GM18526 (cell line): ENCODE measurements around the gene PNLDC1.

Source experiments
- POLR2A ChIP-seq: IDR thresholded peaks from 3 replicates; pipeline ENCODE4 v1.6.1; 2011; ENCODE audit not compliant: insufficient read length; ENCODE audit errors: extremely low read depth

Gene PNLDC1, protein sequence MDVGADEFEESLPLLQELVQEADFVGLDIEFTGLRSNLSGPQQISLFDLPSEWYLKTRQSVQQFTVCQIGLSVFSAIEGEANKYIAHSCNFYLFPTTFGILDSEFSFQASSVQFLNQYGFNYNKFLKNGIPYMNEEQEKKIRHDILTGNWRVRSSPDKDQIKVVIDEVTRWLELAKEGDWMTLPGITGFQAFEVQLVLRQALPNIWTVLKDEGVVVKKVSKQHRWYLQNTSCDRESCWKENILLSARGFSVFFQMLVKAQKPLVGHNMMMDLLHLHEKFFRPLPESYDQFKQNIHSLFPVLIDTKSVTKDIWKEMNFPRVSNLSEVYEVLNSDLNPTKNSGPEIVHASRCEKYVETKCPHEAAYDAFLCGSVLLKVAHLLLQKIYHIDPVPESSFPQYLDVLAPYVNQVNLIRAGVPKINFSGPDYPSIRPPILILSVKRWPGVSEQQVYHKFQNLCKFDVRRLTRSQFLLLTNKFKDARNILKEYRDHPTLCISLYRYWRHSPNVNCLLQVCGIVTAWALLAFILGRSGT

DNA sequence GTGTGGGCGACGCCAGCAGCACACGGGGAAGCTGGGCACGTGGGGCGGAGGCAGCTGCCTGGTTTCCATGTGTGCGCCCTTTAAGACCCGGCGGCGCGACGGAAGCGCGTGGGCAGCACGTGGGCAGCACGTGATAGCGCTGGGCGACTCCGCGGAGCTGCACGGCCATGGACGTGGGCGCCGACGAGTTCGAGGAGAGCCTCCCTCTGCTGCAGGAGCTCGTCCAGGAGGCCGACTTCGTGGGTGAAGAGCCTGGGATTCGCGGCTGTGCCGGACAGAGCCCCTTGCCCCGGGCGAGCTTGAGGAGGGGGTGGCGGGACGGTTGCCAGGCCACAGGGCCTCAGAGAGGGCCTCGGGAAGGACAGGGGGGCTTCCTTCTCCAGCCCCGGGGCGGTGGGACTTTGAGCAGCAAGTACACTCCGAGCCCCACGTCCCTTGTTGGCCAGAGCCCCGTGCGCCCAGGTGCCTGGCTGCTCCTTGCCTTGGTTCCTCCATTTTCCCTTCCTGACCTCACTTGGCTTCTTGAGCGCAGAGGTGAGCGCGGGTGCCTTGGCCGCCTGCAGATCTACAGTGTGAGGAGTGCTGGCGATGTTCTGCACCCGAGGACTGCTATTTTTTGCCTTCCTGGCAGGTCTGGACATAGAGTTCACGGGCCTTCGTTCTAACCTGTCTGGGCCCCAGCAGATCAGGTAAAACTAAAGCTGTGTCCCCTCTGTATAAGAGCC, at the start of gene PNLDC1:
Gene PNLDC1 (plus strand): TSS at position 136 of the 725 bp plus-strand sequence. CDS start 32 bp downstream, at position 168.
- TF ChIP-seq POLR2A: no peak

DNA sequence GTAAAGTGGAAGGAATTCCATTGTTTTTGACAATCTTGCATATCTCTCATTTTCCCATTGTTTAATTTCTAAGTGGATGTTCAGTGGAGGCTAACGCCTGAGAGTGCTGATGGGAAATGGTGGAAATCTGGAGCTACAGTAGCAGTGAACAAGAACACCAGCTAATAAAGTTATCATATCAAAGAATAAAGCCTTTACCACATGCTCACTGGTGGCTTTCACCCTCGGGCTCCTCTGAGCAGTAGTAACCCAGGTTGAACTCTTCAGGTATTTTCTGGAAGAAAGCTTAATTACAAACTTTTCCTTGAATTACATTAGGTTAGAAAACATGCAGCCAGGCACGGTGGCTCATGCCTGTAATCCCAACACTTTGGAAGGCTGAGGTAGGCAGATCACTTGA, 48.6 kb upstream of the PNLDC1 start:
- no peak for TF ChIP-seq POLR2A

GRCh38 chr6:159753081-159753872, 46.8 kb upstream of the PNLDC1 start:
- TF ChIP-seq POLR2A: no peak

- no peak for TF ChIP-seq POLR2A
Observed at GRCh38 chr6:159754401-159754800, 45.7 kb upstream of the PNLDC1 start.

DNA sequence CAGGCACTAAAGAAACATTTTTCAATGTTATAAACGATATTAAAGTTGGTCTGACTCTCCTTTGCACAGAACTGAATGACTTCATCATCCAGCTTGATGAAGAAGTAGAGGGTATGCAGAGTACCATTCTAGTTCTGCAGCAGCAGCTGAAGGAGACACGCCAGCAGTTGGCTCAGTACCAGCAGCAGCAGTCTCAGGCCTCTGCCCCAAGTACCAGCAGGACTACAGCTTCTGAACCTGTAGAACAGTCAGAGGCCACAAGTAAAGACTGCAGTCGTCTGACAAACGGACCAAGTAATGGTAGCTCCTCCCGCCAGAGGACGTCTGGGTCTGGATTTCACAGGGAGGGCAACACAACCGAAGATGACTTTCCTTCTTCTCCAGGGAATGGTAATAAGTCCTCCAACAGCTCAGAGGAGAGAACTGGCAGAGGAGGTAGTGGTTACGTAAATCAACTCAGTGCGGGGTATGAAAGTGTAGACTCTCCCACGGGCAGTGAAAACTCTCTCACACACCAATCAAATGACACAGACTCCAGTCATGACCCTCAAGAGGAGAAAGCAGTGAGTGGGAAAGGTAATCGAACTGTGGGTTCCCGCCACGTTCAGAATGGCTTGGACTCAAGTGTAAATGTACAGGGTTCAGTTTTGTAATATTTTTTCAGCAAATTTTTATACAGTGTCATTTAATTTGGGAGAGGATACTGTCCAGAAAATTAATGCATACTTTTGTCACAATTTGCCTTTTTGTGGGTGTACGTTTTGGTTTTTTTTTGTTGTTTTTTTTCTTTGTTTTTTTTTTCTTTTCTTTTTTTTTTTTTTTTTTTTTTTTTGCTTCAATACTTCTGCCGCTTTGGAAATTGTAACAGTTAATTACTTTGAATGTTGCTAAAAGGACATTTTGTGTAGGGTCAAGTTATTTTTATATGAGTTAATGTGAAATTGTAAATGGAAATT, 44.8 kb upstream of the PNLDC1 start:
- TF ChIP-seq POLR2A: no peak

- TF ChIP-seq POLR2A: no peak
Observed at GRCh38 chr6:159756508-159756907, 43.6 kb upstream of the PNLDC1 start.

DNA sequence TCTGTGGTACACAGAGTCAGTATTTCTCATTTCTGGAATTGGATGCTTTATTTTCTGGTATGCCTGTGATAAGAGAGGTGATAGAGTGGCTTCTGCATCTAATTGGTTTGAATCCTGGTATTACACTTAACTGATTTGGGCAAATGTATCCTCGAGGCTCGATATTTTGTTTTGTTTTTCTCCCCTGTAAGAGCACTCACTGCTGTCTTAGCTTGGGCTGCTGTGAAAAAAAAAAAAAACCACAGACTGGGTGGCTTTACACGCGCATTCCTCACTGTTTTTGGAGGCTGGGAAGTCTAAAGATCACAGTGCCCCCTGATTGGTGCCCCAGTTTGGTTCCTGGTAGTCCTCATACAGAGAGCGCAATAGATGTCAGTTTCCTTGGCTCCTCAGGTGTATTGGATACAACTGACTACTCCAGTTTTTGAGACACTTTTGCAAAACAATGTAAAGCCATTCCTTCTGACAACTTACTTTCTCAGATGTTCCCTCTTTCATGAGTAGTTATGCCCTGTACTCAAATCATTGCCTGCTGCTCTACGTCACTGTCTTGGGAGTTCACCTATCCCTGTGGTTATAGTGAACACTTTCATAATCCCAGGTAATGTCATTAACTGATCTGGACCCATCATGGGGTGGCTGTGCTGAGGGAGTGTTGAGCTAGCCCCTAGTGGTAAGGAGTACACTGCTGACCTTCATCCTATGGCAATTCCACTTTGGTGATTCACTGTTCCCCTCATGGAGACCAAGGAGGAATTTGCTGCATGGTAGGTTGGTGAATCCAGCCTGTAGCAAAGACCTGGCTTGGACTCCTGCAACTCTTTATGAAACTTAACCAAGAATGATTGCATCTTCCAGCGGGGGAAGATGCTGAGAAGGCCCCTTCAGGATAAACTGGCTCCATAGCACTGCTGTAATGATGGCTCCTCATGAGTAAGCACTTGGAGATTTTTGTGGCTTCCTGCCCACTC, 41.8 kb upstream of the PNLDC1 start:
- no peak for TF ChIP-seq POLR2A

DNA sequence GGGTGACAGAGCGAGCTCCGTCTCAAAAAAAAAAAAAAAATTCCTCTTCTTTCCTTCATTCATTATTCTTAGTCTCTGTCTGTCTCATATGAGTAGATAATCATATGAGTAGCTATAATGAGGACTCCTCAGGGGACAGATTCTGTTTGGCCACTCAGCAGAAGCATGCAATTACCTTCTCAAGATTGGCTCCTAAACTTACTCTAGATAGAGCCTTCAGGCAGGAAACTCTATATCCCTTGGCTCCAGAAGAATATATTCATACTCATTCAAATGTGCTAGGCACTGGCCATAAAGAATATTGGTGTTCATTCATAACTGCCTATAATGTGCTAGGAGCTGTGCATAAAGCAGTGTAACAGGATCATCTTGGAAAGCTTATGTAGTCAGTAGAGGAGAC, 40.4 kb upstream of the PNLDC1 start:
- TF ChIP-seq POLR2A: no peak

GRCh38 chr6:159760602-159761057, 39.4 kb upstream of the PNLDC1 start:
- no peak for TF ChIP-seq POLR2A

DNA sequence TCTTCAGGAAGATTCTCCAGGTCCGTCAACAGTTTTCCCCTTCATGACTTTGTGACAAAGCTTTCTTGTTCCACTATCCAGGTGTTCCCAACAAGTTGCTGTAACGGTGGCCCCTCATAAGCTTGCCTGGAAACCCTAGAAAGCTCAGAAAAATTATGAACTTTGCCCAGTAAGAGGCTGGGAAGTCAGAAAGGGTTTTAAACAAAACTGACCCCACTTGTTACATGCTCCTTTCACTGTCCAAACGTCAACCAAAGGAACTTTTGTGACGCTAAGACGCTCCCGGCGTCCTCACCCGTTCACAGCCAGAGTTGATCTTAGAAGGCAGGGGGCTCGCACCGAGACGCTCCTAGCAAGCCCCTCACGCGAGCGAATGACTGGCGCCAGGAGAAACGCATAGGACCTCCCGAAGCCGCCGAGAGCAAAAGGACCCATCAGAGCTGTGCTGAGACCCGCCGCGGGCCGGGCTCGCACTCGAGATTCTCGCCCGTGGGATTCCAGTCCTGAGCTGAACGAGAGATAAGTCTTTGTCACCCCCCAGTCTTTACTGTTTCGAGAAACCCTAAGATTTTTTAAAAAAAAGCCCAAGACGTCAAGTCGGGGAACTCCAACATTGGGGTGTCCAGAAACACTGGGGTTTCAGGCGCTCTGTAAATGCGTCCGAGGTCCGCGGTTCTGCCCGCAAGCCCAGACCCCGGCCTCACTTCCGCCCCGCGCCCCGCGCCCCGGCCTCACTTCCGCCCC, 38.8 kb upstream of the PNLDC1 start:
- no peak for TF ChIP-seq POLR2A

- TF ChIP-seq POLR2A: peak; percentile 82
Observed at GRCh38 chr6:159761873-159762680, 38.0 kb upstream of the PNLDC1 start, which contains the start of gene ACAT2. Gene ACAT2, plus strand, starts transcription at chr6:159762045. Its CDS starts 43 bp downstream, at chr6:159762088.
